ENCODE measurements around the gene ENTHD1. TPM values are rescaled to one million over a fixed set of nuclear protein-coding genes. Genes with fewer than 3 reads are reported as not detected.

ENTHD1 gene
- polyA plus RNA-seq, 1 donor from 2014 or later: 0.23 TPM

DNA sequence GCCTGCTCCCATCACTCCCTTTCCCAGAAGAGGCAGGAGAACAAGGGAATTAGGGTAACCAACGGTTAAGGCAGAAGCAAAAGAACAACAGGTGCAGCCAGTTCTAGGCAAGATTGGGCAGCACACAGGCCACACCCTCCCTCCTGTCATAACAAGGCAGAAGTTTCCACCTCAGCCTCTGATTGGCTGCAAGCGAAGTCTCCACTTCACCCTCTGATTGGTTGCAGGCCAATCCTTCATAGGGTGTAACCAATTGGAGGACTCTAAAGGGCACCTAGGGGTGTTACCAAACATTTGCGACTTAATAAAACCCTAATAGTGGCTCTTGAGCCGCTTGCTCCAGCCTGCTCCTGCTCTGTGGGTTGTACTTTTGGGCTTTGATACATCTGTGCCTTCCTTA, 169.2 kb downstream of the ENTHD1 start:
- Mint-ChIP-seq H3K27me3 (peaks cover 8% of the 10 kb centered on the region), H3K4me3 (no peak overlapping the region), H3K9me3 (no peaks in the 10 kb centered on the region), H3K27ac (no peak overlapping the region), H3K36me3 (no peaks in the 10 kb centered on the region), H3K4me1 (no peaks in the 10 kb centered on the region)

DNA sequence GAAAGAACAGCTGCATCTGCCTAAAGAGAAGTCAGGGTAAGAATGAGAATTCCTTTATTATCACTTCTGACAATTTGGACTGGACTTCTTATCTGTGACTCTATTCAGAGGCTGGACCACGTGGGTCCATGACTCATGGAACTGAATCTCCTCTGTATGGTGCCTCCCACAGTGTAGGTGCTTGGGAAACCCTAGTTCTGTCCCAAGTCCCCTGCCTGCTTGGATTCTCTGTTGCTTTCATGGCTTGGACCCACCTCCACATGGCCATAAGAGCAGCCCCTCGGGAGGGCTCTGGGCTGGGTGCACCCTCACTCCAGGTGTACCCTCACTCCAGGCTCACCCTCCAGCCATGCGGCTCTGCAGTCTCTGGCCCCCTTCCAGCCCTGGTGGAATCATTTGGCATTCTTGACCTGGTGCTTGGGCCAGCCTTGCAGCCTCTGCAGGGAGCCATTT, 169.6 kb downstream of the ENTHD1 start:
- Mint-ChIP-seq H3K4me3 (no peak overlapping the region), H3K9me3 (no peaks in the 10 kb centered on the region), H3K36me3 (no peaks in the 10 kb centered on the region), H3K27me3 (peaks cover 8% of the 10 kb centered on the region), H3K4me1 (no peaks in the 10 kb centered on the region), H3K27ac (no peak overlapping the region)

DNA sequence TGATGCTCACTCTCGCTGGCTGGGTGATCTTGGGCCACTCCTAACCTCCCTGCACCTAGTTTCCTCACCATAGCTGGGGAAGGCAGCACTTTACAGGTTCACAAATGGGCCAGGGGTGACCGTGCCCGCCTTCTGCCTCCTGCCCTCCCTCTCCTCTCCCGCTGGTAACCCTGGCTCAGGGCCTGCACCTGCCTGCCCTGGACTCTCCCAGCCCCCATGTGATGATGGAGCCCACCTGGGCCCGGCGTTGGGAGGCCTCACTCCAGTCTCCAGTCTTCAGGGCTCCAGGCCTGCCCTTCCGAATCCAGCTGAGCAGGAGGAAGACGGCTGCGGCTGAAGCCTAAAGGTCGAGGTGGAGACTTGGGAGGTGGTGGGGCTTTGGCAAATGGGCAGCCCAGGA, 170.1 kb downstream of the ENTHD1 start:
- H3K4me3 Mint-ChIP-seq: no peak overlapping the region
- no peaks in the 10 kb centered on the region for H3K9me3 Mint-ChIP-seq
- no peaks in the 10 kb centered on the region for H3K4me1 Mint-ChIP-seq
- no peaks in the 10 kb centered on the region for H3K36me3 Mint-ChIP-seq
- H3K27ac Mint-ChIP-seq: no peak overlapping the region
- H3K27me3 Mint-ChIP-seq: peaks cover 8% of the 10 kb centered on the region

DNA sequence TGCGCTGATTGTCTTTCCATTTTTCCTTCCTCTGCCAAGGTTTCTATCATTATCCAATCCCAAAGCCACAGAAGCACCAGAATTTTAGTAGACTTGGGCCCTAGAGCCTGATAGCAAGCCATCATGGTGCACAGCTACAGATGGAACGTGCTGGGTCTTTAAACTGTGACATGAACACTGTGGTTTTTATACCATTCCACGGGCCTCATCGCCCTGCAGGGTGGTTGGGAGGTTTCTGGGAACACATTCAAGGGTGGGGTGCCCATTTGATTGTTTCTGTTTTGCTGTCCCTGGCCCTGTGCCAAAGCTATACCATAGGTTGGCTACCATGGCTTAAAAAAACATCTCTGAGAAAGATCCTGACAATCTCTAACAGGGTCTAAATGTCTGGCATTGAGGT, 171.1 kb downstream of the ENTHD1 start:
- Mint-ChIP-seq H3K4me1 (no peaks in the 10 kb centered on the region), H3K36me3 (no peaks in the 10 kb centered on the region), H3K27me3 (peaks cover 8% of the 10 kb centered on the region), H3K9me3 (no peaks in the 10 kb centered on the region), H3K27ac (no peak overlapping the region), H3K4me3 (no peak overlapping the region)

DNA sequence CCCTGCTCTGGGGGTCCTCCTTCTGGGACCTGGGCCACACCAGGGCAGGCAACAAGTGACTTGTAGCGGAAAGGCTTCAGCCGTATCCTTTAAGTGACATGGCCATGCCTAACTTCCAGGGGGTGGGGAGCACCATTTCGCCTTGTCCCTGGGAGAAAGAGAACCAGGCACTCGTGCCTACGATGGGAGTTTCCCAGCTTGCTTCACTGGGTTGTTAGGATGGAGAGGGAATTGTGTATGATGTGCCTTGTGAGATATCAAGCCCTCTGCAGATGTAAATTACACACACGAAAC, 171.6 kb downstream of the ENTHD1 start:
- no peaks in the 10 kb centered on the region for H3K36me3 Mint-ChIP-seq
- no peaks in the 10 kb centered on the region for H3K9me3 Mint-ChIP-seq
- no peak overlapping the region for H3K27ac Mint-ChIP-seq
- no peak overlapping the region for H3K4me3 Mint-ChIP-seq
- no peaks in the 10 kb centered on the region for H3K4me1 Mint-ChIP-seq
- peaks cover 8% of the 10 kb centered on the region for H3K27me3 Mint-ChIP-seq

DNA sequence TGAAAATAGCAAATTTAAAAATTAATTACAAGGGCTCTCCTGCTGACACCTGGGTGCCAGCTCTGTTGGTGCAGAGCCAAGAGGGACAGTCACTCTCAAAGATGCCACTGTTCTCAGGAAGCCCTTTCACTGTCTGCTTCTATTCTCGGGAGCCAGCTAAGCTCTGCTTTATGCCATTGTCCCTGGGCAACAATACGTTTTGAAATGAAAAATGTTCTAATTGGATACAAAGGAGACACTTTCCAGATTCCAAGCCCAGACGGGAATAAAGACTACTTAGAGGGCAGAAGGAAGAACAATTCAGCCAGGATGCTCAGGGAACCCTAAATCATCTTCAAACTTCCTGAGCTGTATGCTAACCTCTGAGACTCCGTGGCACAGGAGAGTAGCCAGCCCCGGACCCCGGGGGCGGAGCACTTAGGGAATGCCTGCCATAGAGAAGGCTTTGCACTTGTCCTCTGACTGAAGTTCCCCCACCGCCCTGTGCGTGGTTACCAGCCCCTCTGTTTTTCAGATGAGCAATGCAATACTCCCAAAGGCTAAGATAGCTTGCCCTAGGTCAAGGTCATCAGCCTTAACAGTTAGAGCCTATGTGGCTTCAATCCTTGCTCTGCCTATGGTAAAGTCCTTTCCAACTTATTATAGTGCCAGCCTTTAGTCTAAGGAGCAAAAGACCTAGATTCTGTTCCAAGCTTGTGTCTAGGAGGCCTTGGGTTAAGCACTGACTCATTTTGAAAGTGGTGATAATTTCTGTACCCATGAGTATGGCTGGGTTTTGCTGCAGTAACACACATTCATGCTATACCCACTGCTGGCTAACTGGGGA, 172.1 kb downstream of the ENTHD1 start:
- no peaks in the 10 kb centered on the region for H3K4me1 Mint-ChIP-seq
- H3K27ac Mint-ChIP-seq: no peak overlapping the region
- H3K27me3 Mint-ChIP-seq: peaks cover 7% of the 10 kb centered on the region
- no peaks in the 10 kb centered on the region for H3K36me3 Mint-ChIP-seq
- no peak overlapping the region for H3K4me3 Mint-ChIP-seq
- H3K9me3 Mint-ChIP-seq: no peaks in the 10 kb centered on the region

DNA sequence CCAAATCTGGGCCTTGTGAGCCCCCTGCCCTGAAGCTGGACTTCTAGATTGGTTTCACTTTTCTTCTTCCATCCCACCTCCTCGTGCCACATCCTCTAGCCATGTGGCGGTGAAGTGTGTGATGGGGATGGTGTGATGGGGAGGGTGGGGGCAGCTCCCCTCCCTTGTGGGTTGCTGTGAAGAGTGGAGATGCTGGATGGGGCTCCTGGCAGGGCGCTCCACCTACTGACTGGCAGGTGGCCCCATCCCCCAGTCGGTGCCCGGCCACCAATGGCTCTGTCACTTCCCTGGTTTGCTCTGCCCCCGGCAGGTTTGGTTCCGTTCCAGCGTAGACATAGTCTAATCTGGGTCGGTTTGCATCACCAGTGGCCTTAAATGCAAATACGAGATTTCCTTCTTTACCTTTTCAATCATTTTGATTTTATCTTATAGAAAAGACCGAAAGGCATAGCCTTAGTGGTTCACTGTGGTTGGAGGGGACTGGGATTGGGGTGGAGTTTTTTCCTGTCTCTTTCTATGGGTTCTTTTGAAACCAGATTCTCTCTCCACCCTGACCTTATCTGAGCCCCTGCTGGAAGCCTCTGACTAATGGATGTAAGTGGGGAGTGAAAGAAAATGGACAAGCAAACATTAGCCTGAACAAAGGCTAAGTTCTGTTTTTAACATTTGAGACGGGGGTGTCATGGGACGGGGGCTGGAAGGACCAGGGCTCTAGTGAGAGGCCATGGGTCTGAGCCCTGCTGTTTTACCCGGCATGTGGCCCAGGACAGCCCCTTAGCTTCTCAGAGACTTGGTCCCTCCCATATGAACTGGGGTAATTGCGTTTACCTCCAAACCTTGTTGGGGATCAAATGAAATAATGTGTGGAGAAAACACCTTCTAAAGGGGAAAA, 173.8 kb downstream of the ENTHD1 start:
- Mint-ChIP-seq H3K4me1 (no peaks in the 10 kb centered on the region), H3K27me3 (peaks cover 7% of the 10 kb centered on the region), H3K27ac (no peak overlapping the region), H3K9me3 (no peaks in the 10 kb centered on the region), H3K4me3 (no peak overlapping the region), H3K36me3 (no peaks in the 10 kb centered on the region)

DNA sequence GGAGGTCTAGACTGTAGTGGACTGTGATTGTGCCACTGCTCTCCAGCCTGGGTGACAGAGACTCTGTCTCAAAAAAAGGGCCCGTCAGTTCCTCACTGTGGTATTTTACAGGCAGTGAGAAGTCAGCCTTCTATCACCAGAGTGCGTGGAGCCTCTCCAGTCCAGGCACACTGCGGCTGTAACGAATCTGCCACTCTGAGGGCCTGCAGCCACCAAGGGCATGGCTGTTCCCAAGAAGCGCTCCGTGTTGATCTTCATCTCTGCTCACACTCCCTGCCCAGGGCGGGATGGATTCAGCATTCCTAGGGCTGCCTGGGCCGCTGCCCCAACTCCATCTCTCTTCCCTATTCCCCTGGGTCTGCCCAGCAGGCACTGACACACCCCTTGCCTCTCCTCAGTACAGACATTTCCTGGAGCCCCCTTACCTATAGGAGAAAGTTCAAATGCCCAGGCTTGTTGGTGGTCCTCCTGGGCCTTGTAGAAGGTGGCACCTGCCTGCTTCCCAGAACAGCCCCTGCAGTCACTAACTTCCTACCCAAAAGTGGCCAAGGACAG, 174.6 kb downstream of the ENTHD1 start:
- no peaks in the 10 kb centered on the region for H3K4me1 Mint-ChIP-seq

DNA sequence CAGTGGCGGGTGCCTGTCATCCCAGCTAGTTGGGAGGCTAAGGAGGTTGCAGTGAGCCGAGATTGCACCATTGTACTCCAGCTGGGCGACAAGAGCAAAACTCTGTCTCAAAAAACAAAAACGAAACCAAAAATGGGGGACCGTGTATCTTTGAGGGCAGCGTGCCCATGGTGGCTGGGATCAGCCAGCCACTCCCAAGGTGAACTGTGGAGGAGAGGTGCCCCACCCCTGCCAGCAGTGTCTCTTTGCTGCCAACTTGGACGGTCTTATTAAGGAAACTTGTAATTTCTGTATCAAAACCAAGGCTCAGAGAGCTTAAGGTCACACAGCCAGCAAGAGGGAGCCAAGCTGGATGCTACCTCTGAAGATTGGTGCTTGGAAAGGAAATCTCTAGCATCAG, 175.4 kb downstream of the ENTHD1 start:
- Mint-ChIP-seq H3K4me3 (peak overlapping the region in 1 of 4 donors; percentile 4), H3K27me3 (peaks cover 7% of the 10 kb centered on the region), H3K4me1 (peaks cover 0 to 4% (median 2%) of the 10 kb centered on the region in 3 donors), H3K27ac (peak overlapping the region in 1 of 3 donors; percentile 53), H3K9me3 (no peaks in the 10 kb centered on the region), H3K36me3 (no peaks in the 10 kb centered on the region)

More for the DNA sequence above, 174.6 kb downstream of the ENTHD1 start:
- H3K9me3 Mint-ChIP-seq: no peaks in the 10 kb centered on the region
- H3K27me3 Mint-ChIP-seq: peaks cover 7% of the 10 kb centered on the region
- H3K27ac Mint-ChIP-seq: no peak overlapping the region
- H3K36me3 Mint-ChIP-seq: no peaks in the 10 kb centered on the region
- no peak overlapping the region for H3K4me3 Mint-ChIP-seq

DNA sequence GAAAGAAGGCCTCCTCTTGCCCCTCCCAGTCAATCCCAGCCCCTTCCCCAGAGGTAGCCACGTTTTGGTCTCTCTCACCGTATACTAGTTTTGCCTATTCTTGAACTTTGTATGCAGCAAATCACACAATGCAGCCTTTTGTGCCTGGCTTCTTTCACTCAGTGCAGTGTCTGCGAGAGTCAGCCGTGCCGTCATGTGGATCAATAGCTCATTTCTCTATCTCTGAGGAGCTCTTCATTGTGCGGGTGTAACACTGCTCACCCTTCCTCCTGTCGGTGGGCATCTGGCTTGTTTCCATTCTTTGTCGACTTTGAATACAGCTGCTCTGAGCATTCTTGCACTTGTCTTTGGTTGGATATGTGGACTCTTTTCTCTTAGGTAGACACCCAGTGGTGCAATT, 176.5 kb downstream of the ENTHD1 start:
- no peak overlapping the region for H3K27ac Mint-ChIP-seq
- no peaks in the 10 kb centered on the region for H3K9me3 Mint-ChIP-seq
- H3K4me1 Mint-ChIP-seq: peaks cover 4 to 8% (median 5%) of the 10 kb centered on the region in 3 donors
- no peak overlapping the region for H3K4me3 Mint-ChIP-seq
- H3K36me3 Mint-ChIP-seq: no peaks in the 10 kb centered on the region
- peaks cover 3% of the 10 kb centered on the region for H3K27me3 Mint-ChIP-seq

DNA sequence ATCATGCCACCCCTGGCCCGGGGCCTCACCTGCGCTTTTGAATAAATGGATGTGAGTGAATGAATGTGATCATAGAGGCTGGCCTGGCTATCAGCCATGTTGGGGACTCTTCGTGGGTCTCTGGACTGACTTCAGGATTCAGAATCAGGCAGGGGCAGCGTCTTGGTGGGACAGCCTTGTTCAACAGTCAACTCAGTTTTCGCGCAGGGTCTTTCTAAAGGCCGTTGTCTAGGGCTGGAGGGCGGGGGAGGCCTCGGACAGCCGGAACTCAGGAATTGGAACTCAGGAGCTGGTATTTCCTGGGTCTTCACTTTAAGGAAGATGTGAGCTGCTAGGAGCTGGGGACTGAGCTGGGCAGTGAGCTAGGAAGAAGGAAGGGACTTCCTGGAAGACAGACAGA, 177.0 kb downstream of the ENTHD1 start:
- Mint-ChIP-seq H3K4me1 (peaks cover 4 to 8% (median 5%) of the 10 kb centered on the region in 3 donors), H3K36me3 (no peaks in the 10 kb centered on the region), H3K4me3 (no peak overlapping the region), H3K9me3 (no peaks in the 10 kb centered on the region), H3K27me3 (peaks cover 3% of the 10 kb centered on the region), H3K27ac (no peak overlapping the region)

DNA sequence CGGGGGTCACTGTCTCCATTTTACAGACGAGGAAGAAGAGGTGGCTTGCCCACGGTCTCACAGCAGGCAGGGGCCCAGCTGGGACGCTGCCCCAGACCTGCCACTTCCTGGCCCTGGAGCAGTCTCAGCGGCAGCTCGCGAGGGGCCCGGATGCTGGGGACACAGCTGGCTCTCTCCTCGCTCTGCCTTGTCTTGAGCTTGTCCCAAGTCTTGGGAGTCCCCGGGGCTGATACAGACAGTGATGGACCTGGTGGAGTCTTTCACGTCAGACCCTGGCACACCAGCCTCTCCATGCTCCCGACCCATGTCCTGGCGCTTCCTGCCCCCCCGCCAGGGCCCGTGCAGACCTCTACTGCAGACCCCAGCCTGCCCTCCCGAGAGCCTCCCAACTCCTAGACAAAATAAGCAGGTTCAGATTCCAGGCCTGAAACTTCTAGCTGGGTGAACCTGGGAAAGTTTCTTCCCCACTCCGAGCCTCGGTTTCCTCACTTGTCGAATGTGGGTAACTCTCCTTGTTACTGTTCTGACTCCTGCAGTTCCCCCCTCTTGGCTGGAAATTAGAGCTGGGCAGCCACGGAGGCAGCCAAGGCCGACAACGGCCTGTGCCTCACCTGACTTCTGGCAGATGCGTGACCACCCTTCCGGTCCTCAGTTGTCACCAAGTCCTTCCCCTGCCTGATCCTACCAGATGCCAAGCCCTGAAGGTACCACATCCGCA, 177.6 kb downstream of the ENTHD1 start:
- peak overlapping the region in 1 of 4 donors; percentile 17 for H3K4me3 Mint-ChIP-seq
- peaks cover 4 to 8% (median 5%) of the 10 kb centered on the region in 3 donors for H3K4me1 Mint-ChIP-seq
- peaks cover 4% of the 10 kb centered on the region for H3K27me3 Mint-ChIP-seq
- no peaks in the 10 kb centered on the region for H3K36me3 Mint-ChIP-seq
- no peaks in the 10 kb centered on the region for H3K9me3 Mint-ChIP-seq
- H3K27ac Mint-ChIP-seq: no peak overlapping the region

DNA sequence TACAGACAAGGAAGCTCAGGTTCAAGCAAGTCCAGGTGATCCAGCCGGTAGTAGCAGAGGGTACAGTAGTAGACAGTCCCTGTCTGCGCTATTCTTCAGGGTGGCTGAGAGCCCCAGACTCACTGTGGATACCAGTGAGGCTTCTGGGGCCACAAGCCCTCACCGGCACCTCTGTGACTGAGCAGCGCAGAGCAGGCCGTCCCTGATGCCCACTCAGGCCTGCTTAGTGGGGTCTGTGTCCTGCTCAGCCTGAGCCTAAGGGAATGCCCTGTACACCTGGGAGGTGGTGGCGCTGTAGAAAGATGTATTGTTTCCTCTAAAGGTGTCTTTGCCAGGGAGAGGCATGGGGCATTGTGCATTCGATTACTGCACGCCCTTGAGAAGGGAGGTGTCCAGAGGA, 179.2 kb downstream of the ENTHD1 start:
- H3K36me3 Mint-ChIP-seq: no peaks in the 10 kb centered on the region
- no peaks in the 10 kb centered on the region for H3K9me3 Mint-ChIP-seq
- no peak overlapping the region for H3K4me3 Mint-ChIP-seq
- H3K27me3 Mint-ChIP-seq: peaks cover 11% of the 10 kb centered on the region
- H3K27ac Mint-ChIP-seq: no peak overlapping the region
- H3K4me1 Mint-ChIP-seq: peaks cover 5 to 8% (median 7%) of the 10 kb centered on the region in 3 donors

DNA sequence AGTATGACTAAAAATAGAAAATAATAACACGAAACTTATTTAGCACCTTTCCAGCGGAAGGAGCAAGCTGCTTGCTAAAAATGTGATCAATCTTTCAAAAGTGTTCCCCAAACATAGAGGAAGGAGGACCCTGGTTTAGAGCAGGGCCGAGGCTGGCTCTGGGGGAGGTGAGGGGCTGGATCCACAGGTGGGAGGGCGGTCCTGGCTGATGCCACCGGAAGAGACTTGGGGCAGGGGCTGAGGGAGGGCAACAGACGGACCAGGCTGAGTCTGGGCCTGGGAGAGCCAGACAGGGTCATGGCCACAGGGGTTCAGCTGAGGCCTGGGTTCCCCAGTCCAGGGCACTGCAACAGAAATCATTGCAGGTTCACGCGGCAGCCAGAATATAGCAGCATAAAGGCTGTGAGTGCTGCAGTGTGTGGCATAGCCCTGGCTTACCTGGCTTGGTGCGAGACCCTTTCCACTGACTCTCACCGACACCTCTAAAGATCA, 179.7 kb downstream of the ENTHD1 start:
- H3K27ac Mint-ChIP-seq: no peak overlapping the region

More for the DNA sequence above, 179.7 kb downstream of the ENTHD1 start:
- Mint-ChIP-seq H3K4me1 (peaks cover 5 to 8% (median 7%) of the 10 kb centered on the region in 3 donors), H3K27me3 (peaks cover 11% of the 10 kb centered on the region), H3K36me3 (peaks cover under 1% of the 10 kb centered on the region), H3K4me3 (peak overlapping the region in 1 of 4 donors; percentile 60), H3K9me3 (no peaks in the 10 kb centered on the region)
